Activated T-cell treated with anti-CD3 and anti-CD28 coated beads, Interleukin-2, amount 50 U/mL, for 4 hours (primary cell): ENCODE data around the gene CNPY4. TPM values are rescaled to one million over a fixed set of nuclear protein-coding genes. Genes with fewer than 3 reads are reported as not detected.

Source experiments
- ATAC-seq, 2 donors: fragments of 200-7000 bp; cut with Tn5 transposase; one replicate each; pipeline ENCODE4 v1.10.0; 2021
- DNase-seq: peaks from one replicate; pipeline ENCODE4 v3.0.0-alpha.2; 2020
- H3K27me3 Mint-ChIP-seq: one replicate; pipeline ENCODE4 v1.8.0; 2021; ENCODE audit warnings: low read depth, mixed read lengths
- H3K36me3 Mint-ChIP-seq: one replicate; pipeline ENCODE4 v1.8.0; 2022; ENCODE audit warnings: mixed read lengths; ENCODE audit not compliant: insufficient read depth
- H3K4me1 Mint-ChIP-seq: one replicate; pipeline ENCODE4 v1.8.0; 2021; ENCODE audit warnings: low read depth, mixed read lengths
- H3K4me3 Mint-ChIP-seq: one replicate; pipeline ENCODE4 v1.8.0; 2021; ENCODE audit warnings: mild to moderate bottlenecking, moderate library complexity, mixed read lengths
- H3K9me3 Mint-ChIP-seq: one replicate; pipeline ENCODE4 v1.8.0; 2021; ENCODE audit warnings: mixed read lengths
- total RNA-seq, 3 donors: library from RNA; stranded (reverse); gene quantifications; one replicate each; pipeline ENCODE4 v1.2.1, GENCODE V29; 2021

CNPY4 gene
- total RNA-seq, 3 donors from 2014 or later: 6.6 to 8.6 (median 7.6) TPM

DNA sequence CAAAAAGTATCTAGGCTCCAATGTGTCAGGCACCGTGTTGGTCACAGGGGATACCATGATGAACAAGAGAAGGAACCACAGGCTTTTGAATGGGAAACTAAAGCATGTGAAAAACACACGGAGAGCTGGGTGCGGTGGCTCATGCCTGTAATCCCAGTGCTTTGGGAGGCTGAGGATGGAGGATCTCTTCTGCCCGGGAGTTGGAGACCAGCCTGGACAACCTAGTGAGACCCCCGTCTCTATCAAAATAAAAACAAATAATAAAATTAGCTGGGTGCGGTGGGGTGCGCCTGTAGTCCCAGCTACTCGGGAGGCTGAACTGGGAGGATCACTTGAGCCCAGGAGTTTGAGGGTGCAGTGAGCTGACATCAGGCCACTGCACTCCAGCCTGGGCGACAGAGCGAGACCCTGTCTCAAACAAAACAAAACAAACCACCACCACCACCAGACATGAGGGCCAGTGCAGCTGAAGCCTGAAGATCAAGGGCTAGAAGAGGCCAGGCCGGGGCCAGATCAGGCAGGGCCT, 31.3 kb upstream of the CNPY4 start:
- H3K9me3 Mint-ChIP-seq: no peaks in the 10 kb centered on the region
- peaks cover 16% of the 10 kb centered on the region for H3K36me3 Mint-ChIP-seq
- H3K4me1 Mint-ChIP-seq: peaks cover 20% of the 10 kb centered on the region
- ATAC-seq (peak in 1 of 2 donors; percentile 1), DNase-seq (no peak)
- H3K27me3 Mint-ChIP-seq: no peaks in the 10 kb centered on the region
- peak overlapping the region; percentile 85 for H3K4me3 Mint-ChIP-seq

DNA sequence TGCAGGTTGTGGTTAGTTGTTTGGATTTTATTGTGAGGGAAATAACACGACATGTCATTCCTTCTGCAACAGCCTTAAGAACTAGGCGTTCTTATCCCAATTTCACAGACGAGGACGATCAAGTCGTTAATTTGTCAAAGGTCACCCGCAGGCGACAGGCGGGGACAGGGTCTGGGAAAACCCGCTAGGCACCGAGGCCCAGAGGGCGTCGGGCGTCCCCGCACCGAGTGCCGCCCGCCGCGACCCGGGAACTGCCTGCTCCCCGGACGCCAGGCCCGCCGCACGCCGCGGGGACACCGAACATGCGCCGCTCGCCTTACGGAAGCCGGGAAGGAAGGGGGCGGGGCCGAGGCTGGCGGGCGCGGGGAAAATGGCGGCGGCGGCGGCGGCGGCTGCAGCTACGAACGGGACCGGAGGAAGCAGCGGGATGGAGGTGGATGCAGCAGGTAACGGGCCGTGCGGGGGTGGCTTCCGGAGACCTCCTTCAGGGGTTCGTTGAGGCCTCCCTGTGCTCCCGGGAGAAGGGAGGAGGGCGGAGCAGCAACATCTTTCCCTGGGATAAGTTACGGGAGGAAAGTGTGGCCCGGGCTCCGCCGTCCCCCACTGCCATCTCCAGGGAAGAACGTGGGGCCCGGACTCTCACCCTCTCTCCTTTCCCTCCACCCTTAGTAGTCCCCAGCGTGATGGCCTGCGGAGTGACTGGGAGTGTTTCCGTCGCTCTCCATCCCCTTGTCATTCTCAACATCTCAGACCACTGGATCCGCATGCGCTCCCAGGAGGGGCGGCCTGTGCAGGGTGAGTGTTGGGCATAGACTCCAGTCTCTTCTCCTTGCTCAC, 30.6 kb upstream of the CNPY4 start, which contains the start of gene COPS6:
Gene COPS6 (plus strand): TSS at position 349 of the 837 bp plus-strand sequence. CDS start 22 bp downstream, at position 371.
- Mint-ChIP-seq H3K36me3 (peaks cover 22% of the 10 kb centered on the region), H3K4me1 (peaks cover 20% of the 10 kb centered on the region), H3K9me3 (no peaks in the 10 kb centered on the region), H3K27me3 (no peaks in the 10 kb centered on the region), H3K4me3 (peak within 1 kb of the TSS; percentile 85)
- ATAC-seq (peak; percentile 54 to 66), DNase-seq (peak; percentile 83)

- ATAC-seq: no peak
- Mint-ChIP-seq H3K4me3 (peak overlapping the region; percentile 85), H3K27me3 (no peaks in the 10 kb centered on the region), H3K9me3 (no peaks in the 10 kb centered on the region), H3K36me3 (peaks cover 28% of the 10 kb centered on the region), H3K4me1 (peaks cover 20% of the 10 kb centered on the region)
- no peak for DNase-seq
These were observed 29.8 kb upstream of the CNPY4 start for GRCh38 chr7:100089458-100090196.

- H3K27me3 Mint-ChIP-seq: no peaks in the 10 kb centered on the region
- H3K4me1 Mint-ChIP-seq: peaks cover 20% of the 10 kb centered on the region
- DNase-seq: no peak
- peaks cover 35% of the 10 kb centered on the region for H3K36me3 Mint-ChIP-seq
- H3K9me3 Mint-ChIP-seq: no peaks in the 10 kb centered on the region
- ATAC-seq: peak; percentile 20 to 22
- H3K4me3 Mint-ChIP-seq: peak overlapping the region; percentile 85
These were observed 28.7 kb upstream of the CNPY4 start for GRCh38 chr7:100090527-100091410.

- no peak for DNase-seq
- peak; percentile 5 to 8 for ATAC-seq
- Mint-ChIP-seq H3K36me3 (peaks cover 38% of the 10 kb centered on the region), H3K4me3 (peak overlapping the region; percentile 23), H3K4me1 (peaks cover 20% of the 10 kb centered on the region), H3K9me3 (no peaks in the 10 kb centered on the region), H3K27me3 (no peaks in the 10 kb centered on the region)
These were observed 27.8 kb upstream of the CNPY4 start for GRCh38 chr7:100091411-100092181.

DNA sequence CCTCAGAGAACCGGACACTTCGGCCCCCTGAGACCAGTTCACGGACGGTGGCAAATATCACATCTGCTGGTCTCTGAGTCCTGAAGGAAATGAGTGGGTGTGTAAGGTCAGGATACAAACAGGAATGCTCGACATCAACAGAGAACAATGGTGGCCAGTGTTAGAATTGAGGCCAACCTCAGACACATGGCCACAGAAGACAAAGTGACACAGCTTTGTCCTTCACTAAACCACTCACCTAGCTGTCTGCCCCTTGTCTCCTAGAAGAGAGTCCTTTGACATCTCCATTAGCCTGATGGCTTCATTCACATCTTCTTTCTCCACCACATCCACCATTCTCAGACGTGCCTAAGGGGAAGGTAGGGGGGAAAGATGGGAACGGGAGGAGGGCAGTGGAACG, 26.4 kb upstream of the CNPY4 start:
- no peaks in the 10 kb centered on the region for H3K9me3 Mint-ChIP-seq
- no peaks in the 10 kb centered on the region for H3K27me3 Mint-ChIP-seq
- peaks cover 48% of the 10 kb centered on the region for H3K36me3 Mint-ChIP-seq
- DNase-seq (no peak), ATAC-seq (no peak)
- H3K4me1 Mint-ChIP-seq: peaks cover 25% of the 10 kb centered on the region
- H3K4me3 Mint-ChIP-seq: no peak overlapping the region

GRCh38 chr7:100093498-100093897, 25.9 kb upstream of the CNPY4 start:
- no peak for ATAC-seq
- Mint-ChIP-seq H3K36me3 (peaks cover 52% of the 10 kb centered on the region), H3K27me3 (no peaks in the 10 kb centered on the region), H3K9me3 (no peaks in the 10 kb centered on the region), H3K4me3 (peak overlapping the region; percentile 54), H3K4me1 (peaks cover 25% of the 10 kb centered on the region)
- DNase-seq: no peak

- Mint-ChIP-seq H3K9me3 (no peaks in the 10 kb centered on the region), H3K36me3 (peaks cover 57% of the 10 kb centered on the region), H3K4me3 (no peak overlapping the region), H3K27me3 (no peaks in the 10 kb centered on the region), H3K4me1 (peaks cover 30% of the 10 kb centered on the region)
- ATAC-seq: no peak
- no peak for DNase-seq
These were observed 25.4 kb upstream of the CNPY4 start for GRCh38 chr7:100093925-100094486.

DNA sequence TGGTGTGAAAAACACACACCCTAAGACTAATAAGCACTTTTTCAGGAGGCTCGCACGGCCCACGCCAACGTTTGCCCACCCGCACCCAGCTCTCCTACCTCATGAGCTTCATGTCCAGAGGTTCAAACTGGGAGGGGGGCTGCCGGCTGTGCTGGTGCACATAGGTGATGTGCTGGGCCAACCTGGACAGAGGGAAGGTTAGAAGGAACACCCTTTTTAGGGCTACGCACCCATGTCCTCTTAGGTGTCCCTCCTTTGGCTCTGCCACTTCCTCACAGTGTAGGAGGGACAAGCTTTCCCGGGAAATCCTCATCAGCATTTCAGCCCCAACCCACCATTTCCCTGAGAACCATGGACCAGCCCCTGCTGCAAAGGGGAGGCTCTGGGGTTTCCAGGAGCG, 24.1 kb upstream of the CNPY4 start:
- H3K4me3 Mint-ChIP-seq: no peak overlapping the region
- H3K27me3 Mint-ChIP-seq: no peaks in the 10 kb centered on the region
- no peak for ATAC-seq
- peaks cover 33% of the 10 kb centered on the region for H3K4me1 Mint-ChIP-seq
- H3K36me3 Mint-ChIP-seq: peaks cover 67% of the 10 kb centered on the region
- H3K9me3 Mint-ChIP-seq: no peaks in the 10 kb centered on the region
- no peak for DNase-seq

DNA sequence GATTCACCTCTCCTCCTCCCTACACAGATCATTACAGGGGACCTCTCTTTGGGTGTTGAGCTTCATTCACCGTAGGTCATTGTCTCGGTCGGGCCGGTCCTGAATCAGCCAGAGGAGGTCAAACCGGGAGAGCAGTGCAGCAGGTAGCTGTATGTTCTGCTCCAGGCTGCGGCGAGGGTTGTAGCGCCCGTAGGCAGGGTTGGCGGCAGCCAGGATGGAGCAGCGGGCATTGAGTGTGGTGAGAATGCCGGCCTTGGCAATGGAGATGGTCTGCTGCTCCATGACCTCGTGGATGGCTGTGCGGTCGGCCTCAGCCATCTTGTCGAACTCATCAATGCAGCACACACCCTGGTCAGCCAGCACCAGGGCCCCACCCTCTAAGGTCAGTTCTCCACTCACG, 23.7 kb upstream of the CNPY4 start:
- no peak overlapping the region for H3K4me3 Mint-ChIP-seq
- ATAC-seq: no peak
- H3K27me3 Mint-ChIP-seq: no peaks in the 10 kb centered on the region
- H3K36me3 Mint-ChIP-seq: peaks cover 64% of the 10 kb centered on the region
- no peaks in the 10 kb centered on the region for H3K9me3 Mint-ChIP-seq
- H3K4me1 Mint-ChIP-seq: peaks cover 30% of the 10 kb centered on the region
- no peak for DNase-seq

DNA sequence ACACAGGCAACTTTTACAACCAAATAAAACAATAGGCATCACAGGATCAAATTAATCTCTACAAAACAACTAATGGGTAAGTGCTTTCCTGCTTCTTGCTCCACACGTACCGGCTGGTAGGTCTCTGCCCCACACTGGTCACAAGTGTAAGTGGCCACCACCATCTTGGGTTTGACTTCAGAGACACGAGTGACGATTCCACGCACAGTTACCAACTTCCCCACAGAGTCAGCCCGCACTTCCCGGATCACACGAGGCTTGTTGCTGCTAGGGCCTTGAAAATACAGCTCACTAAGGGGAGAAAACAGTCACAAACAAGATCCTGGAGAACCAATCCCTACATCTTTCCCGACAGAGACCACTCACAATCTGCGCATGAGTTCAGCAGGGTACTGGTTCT, 20.5 kb upstream of the CNPY4 start:
- peaks cover 47% of the 10 kb centered on the region for H3K36me3 Mint-ChIP-seq
- no peaks in the 10 kb centered on the region for H3K27me3 Mint-ChIP-seq
- no peak for ATAC-seq
- no peak for DNase-seq
- H3K9me3 Mint-ChIP-seq: no peaks in the 10 kb centered on the region
- peaks cover 34% of the 10 kb centered on the region for H3K4me1 Mint-ChIP-seq
- H3K4me3 Mint-ChIP-seq: peak overlapping the region; percentile 67

- peaks cover 34% of the 10 kb centered on the region for H3K4me1 Mint-ChIP-seq
- no peaks in the 10 kb centered on the region for H3K9me3 Mint-ChIP-seq
- H3K36me3 Mint-ChIP-seq: peaks cover 43% of the 10 kb centered on the region
- H3K4me3 Mint-ChIP-seq: peak overlapping the region; percentile 94
- no peak for ATAC-seq
- DNase-seq: no peak
- no peaks in the 10 kb centered on the region for H3K27me3 Mint-ChIP-seq
These were observed 20.0 kb upstream of the CNPY4 start for GRCh38 chr7:100099452-100099851.

DNA sequence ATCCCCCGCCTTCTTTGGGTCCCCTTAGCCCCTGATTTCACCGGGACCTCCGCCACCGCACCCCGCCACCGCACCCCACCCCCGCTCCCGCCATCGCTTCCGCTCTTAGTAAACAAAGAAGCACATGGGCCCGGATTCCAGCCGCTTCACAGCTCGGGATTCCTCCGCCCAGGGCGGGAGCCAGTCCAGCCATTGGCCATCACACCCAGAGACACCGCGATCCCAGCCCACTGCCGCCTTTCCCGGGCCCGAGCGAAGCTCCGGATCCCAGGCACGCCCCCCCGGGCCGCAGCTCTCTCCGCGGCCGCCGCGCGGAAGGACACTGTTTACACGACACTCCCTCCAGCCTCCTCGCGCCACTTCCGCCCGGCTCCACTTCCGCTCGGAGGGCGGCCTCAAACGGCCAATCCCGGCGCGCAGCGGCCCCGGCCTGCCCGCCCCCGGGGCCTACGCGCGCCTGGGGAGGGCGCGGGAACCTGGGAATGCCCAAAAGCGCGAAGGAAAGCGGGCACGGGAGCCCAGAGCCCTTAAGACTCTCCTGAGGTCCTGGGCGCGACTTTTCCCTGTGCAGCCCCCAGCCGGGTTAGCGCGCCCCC, 18.9 kb upstream of the CNPY4 start:
- DNase-seq: peak; percentile 79
- H3K4me1 Mint-ChIP-seq: peaks cover 34% of the 10 kb centered on the region
- peaks cover 44% of the 10 kb centered on the region for H3K36me3 Mint-ChIP-seq
- H3K4me3 Mint-ChIP-seq: peak overlapping the region; percentile 94
- H3K9me3 Mint-ChIP-seq: no peaks in the 10 kb centered on the region
- H3K27me3 Mint-ChIP-seq: no peaks in the 10 kb centered on the region
- ATAC-seq: peak; percentile 77 to 83
